HG02981 (cell line): ENCODE measurements around the gene ANXA11.

Experiments used
- ATAC-seq: cut with Tn5 transposase; IDR thresholded peaks from one replicate; pipeline ENCODE4 v1.9.1; 2021; ENCODE audit warnings: mild to moderate bottlenecking, moderate library complexity; ENCODE audit not compliant: unreplicated experiment

Gene ANXA11

GRCh38 chr10:80167471-80168161, 37.7 kb downstream of the ANXA11 start:
- ATAC-seq = no peak

GRCh38 chr10:80166581-80167470, 38.5 kb downstream of the ANXA11 start:
- no peak for ATAC-seq

GRCh38 chr10:80165173-80165572, 40.2 kb downstream of the ANXA11 start:
- ATAC-seq = no peak

- ATAC-seq = no peak
Measured at GRCh38 chr10:80164596-80164995, 40.7 kb downstream of the ANXA11 start.

- no peak for ATAC-seq
Measured at GRCh38 chr10:80163741-80164341, 41.5 kb downstream of the ANXA11 start.

- ATAC-seq = no peak
Measured at GRCh38 chr10:80161321-80162083, 43.8 kb downstream of the ANXA11 start.

- ATAC-seq = no peak
Measured at GRCh38 chr10:80160361-80161320, 44.7 kb downstream of the ANXA11 start.

GRCh38 chr10:80159166-80159873, 46.0 kb downstream of the ANXA11 start:
- no peak for ATAC-seq

- no peak for ATAC-seq
Measured at GRCh38 chr10:80158598-80159127, 46.7 kb downstream of the ANXA11 start.

GRCh38 chr10:80158126-80158525, 47.2 kb downstream of the ANXA11 start:
- no peak for ATAC-seq

GRCh38 chr10:80157561-80157960, 47.8 kb downstream of the ANXA11 start:
- ATAC-seq = no peak

- ATAC-seq = no peak
Measured at GRCh38 chr10:80156216-80156615, 49.1 kb downstream of the ANXA11 start.

- no peak for ATAC-seq
Measured at GRCh38 chr10:80155696-80156215, 49.6 kb downstream of the ANXA11 start.

- ATAC-seq = no peak
Measured at GRCh38 chr10:80154978-80155695, 50.2 kb downstream of the ANXA11 start.

GRCh38 chr10:80154626-80154977, 50.7 kb downstream of the ANXA11 start:
- no peak for ATAC-seq

GRCh38 chr10:80153460-80153859, 51.9 kb downstream of the ANXA11 start:
- no peak for ATAC-seq

- ATAC-seq = no peak
Measured at GRCh38 chr10:80152820-80153219, 52.5 kb downstream of the ANXA11 start.

GRCh38 chr10:80150172-80150571, 55.2 kb downstream of the ANXA11 start:
- ATAC-seq = no peak
